Astrocyte (in vitro differentiated cells and primary cell): ENCODE results near the gene TAMALIN.

Experiments used
- CTCF ChIP-seq: IDR thresholded peaks from 2 replicates; pipeline ENCODE4 v1.5.1; 2011; ENCODE audit warnings: low read depth, mild to moderate bottlenecking, inconsistent platforms, low read length, moderate library complexity; ENCODE audit not compliant: insufficient read depth
- EZH2 ChIP-seq: IDR thresholded peaks from 2 replicates; pipeline ENCODE4 v1.6.1; 2012; ENCODE audit warnings: mild to moderate bottlenecking, low read length, inconsistent platforms; ENCODE audit not compliant: insufficient read depth

GRCh38 chr12:52058631-52059361, 52.0 kb downstream of the TAMALIN start:
- TF ChIP-seq CTCF (no peak), EZH2 (no peak)
